Liver (tissue), 9 donors: Measurements from ENCODE around the gene TMEM163. TPM values are rescaled to one million over a fixed set of nuclear protein-coding genes. Genes with fewer than 3 reads are reported as not detected.

Experiments used
- DNase-seq: peaks from one replicate; pipeline ENCODE4 v3.0.0-alpha.2; 2017; ENCODE audit warnings: low spot score
- H3K27ac ChIP-seq, 2 donors: one replicate each; pipeline ENCODE4 v1.7.0; 2013; ENCODE audit warnings: inconsistent platforms in 2 of 2, low read length in 2 of 2, control low read depth in 1 of 2, low read depth in 1 of 2, mild to moderate bottlenecking in 1 of 2
- H3K27me3 ChIP-seq, 4 donors: one replicate each; pipeline versions ENCODE4 v1.6.1 to v1.7.0; 2013; ENCODE audit warnings: low read length in 3 of 4, inconsistent platforms in 1 of 4, mild to moderate bottlenecking in 1 of 4, moderate library complexity in 1 of 4; ENCODE audit not compliant: control insufficient read depth in 4 of 4, insufficient read depth in 4 of 4
- H3K36me3 ChIP-seq, 4 donors: one replicate each; pipeline versions ENCODE4 v1.6.1 to v1.7.0; 2013; ENCODE audit warnings: low read length in 3 of 4, mild to moderate bottlenecking in 3 of 4, low read depth in 1 of 4, moderate library complexity in 1 of 4; ENCODE audit not compliant: control insufficient read depth in 4 of 4, insufficient read depth in 3 of 4
- H3K4me1 ChIP-seq, 4 donors: one replicate each; pipeline versions ENCODE4 v1.6.1 to v1.7.0; 2013; ENCODE audit warnings: low read length in 3 of 4, mild to moderate bottlenecking in 3 of 4, moderate library complexity in 1 of 4; ENCODE audit not compliant: control insufficient read depth in 4 of 4, insufficient read depth in 4 of 4
- H3K4me3 ChIP-seq, 3 donors: one replicate each; pipeline versions ENCODE4 v1.6.1 to v1.7.0; 2013; ENCODE audit warnings: low read length in 3 of 3, control low read depth in 1 of 3, low read depth in 1 of 3, mild to moderate bottlenecking in 1 of 3
- H3K9ac ChIP-seq, 2 donors: one replicate each; pipeline ENCODE4 v1.7.0; 2013; ENCODE audit warnings: low read length in 2 of 2, mild to moderate bottlenecking in 2 of 2, moderate library complexity in 2 of 2, control low read depth in 1 of 2, low read depth in 1 of 2
- H3K9me3 ChIP-seq, 4 donors: one replicate each; pipeline versions ENCODE4 v1.6.1 to v1.7.0; 2013; ENCODE audit warnings: low read length in 3 of 4; ENCODE audit not compliant: control insufficient read depth in 4 of 4
- ATF3 ChIP-seq: IDR thresholded peaks from 2 replicates; pipeline ENCODE4 v1.6.1; 2016; ENCODE audit warnings: antibody characterized with exemption
- CTCF ChIP-seq: fragments of 150-350 bp; IDR thresholded peaks from 2 replicates; pipeline ENCODE4 v1.5.1; 2017; ENCODE audit warnings: improper control_type of control experiment, low read depth, low read length; ENCODE audit not compliant: missing input control
- EGR1 ChIP-seq, 2 donors: IDR thresholded peaks; 2 replicates each; pipeline ENCODE4 v1.6.1; 2016 to 2018; ENCODE audit warnings: antibody characterized with exemption in 2 of 2, low read depth in 2 of 2
- HNF4A ChIP-seq, 2 donors: conservative IDR thresholded peaks; 2 replicates each; pipeline ENCODE4 v1.6.1; 2016; ENCODE audit warnings: antibody characterized with exemption in 2 of 2, mild to moderate bottlenecking in 2 of 2
- HNF4G ChIP-seq: IDR thresholded peaks from 2 replicates; pipeline ENCODE4 v1.6.1; 2016; ENCODE audit warnings: antibody characterized with exemption
- JUND ChIP-seq, 2 donors: IDR thresholded peaks; 2 replicates each; pipeline ENCODE4 v1.6.1; 2016; ENCODE audit warnings: antibody characterized with exemption in 2 of 2
- MAX ChIP-seq: IDR thresholded peaks from 2 replicates; pipeline ENCODE4 v1.6.1; 2016; ENCODE audit warnings: antibody characterized with exemption
- NR2F2 ChIP-seq: IDR thresholded peaks from 2 replicates; pipeline ENCODE4 v1.6.1; 2016; ENCODE audit warnings: antibody characterized with exemption
- RAD21 ChIP-seq, 2 donors: IDR thresholded peaks; 2 replicates each; pipeline ENCODE4 v1.6.1; 2016; ENCODE audit warnings: antibody characterized with exemption in 2 of 2, mild to moderate bottlenecking in 2 of 2
- REST ChIP-seq: IDR thresholded peaks from 2 replicates; pipeline ENCODE4 v1.6.1; 2016; ENCODE audit warnings: antibody characterized with exemption, mild to moderate bottlenecking
- TAF1 ChIP-seq: conservative IDR thresholded peaks from 2 replicates; pipeline ENCODE4 v1.6.1; 2016; ENCODE audit warnings: antibody characterized with exemption, mild to moderate bottlenecking
- YY1 ChIP-seq: IDR thresholded peaks from 2 replicates; pipeline ENCODE4 v1.6.1; 2016; ENCODE audit warnings: antibody characterized with exemption, mild to moderate bottlenecking
- ZBTB33 ChIP-seq: IDR thresholded peaks from 2 replicates; pipeline ENCODE4 v1.6.1; 2016; ENCODE audit warnings: antibody characterized with exemption
- WGBS: extraction: QIAGEN DNeasy Blood & Tissue Kit; methylation state at CpG from one replicate; pipeline ENCODE4 v1.1.7; 2013; 5-methylcytosine and 5-hydroxymethylcytosine counted together
- polyA plus RNA-seq, 2 donors: library from polyadenylated mRNA; stranded (reverse) in 1 of 2; unstranded in 1 of 2; fragments of 200-250 nt in 1 of 2; fragments of >200 nt in 1 of 2; fragmentation: Nextera tagmentation in 1 of 2; extraction: Ambion mirVana in 1 of 2; gene quantifications; one replicate each; pipeline versions ENCODE4 v1.2.1 to v1.2.3, GENCODE V29; 2013 to 2015
- total RNA-seq, 2 donors: library from RNA; depleted of rRNA; stranded (reverse); fragments of >200 nt; gene quantifications; one replicate each; pipeline ENCODE4 v1.2.3, GENCODE V29; 2014
- donor health status: healthy.
- donor health status: healthy.
- donor health status: healthy.
- donor health status: healthy.
- donor health status: healthy.

The TMEM163 gene
- total and polyA plus RNA-seq, 4 donors, result 0.08 to 0.48 (median 0.25) TPM

GRCh38 chr2:134462791-134463698 lies 255.8 kb downstream of the TMEM163 start:
- no peaks in the 10 kb centered on the region for H3K9me3 ChIP-seq
- 94% methylated on average over 11 of the region's 11 CpGs for WGBS
- H3K4me3 ChIP-seq, result no peak overlapping the region
- no peaks in the 10 kb centered on the region for H3K27me3 ChIP-seq
- H3K36me3 ChIP-seq, result no peaks in the 10 kb centered on the region
- H3K9ac ChIP-seq, result no peak overlapping the region
- no peak overlapping the region for H3K27ac ChIP-seq
- peaks cover 0 to 7% (median 3%) of the 10 kb centered on the region in 4 donors for H3K4me1 ChIP-seq
- TF ChIP-seq NR2F2 (no peak), TAF1 (no peak), YY1 (no peak), JUND (IDR thresholded peaks at IDR 0.05) (no peak), ZBTB33 (no peak), ATF3 (no peak), MAX (no peak), EGR1 (IDR thresholded peaks at IDR 0.05; ENCODE audit: low read depth in 2 of 2) (no peak), CTCF (no peak), REST (no peak)
- no peak for DNase-seq

GRCh38 chr2:134462275-134462674 lies 256.5 kb downstream of the TMEM163 start:
- Histone ChIP-seq H3K27me3 (no peaks in the 10 kb centered on the region), H3K4me3 (no peak overlapping the region), H3K9me3 (no peaks in the 10 kb centered on the region), H3K36me3 (no peaks in the 10 kb centered on the region), H3K27ac (no peak overlapping the region), H3K9ac (no peak overlapping the region), H3K4me1 (peaks cover 0 to 15% (median 10%) of the 10 kb centered on the region in 4 donors)
- DNase-seq, result no peak
- 94% methylated on average over 6 of the region's 6 CpGs for WGBS
- TF ChIP-seq EGR1 (IDR thresholded peaks at IDR 0.05; ENCODE audit: low read depth in 2 of 2) (no peak), REST (no peak), CTCF (no peak), RAD21 (IDR thresholded peaks at IDR 0.05) (no peak), JUND (IDR thresholded peaks at IDR 0.05) (no peak), HNF4A (conservative IDR thresholded peaks at IDR 0.05) (no peak), HNF4G (no peak), ZBTB33 (no peak)
